Mesothelial cell of epicardium (in vitro differentiated cells): ENCODE results near the gene TNKS1BP1. TPM values are rescaled to one million over a fixed set of nuclear protein-coding genes. Genes with fewer than 3 reads are reported as not detected.
A peak's percentile ranks its signal among the peaks of the same experiment; 100 is the strongest.

Experiments
- DNase-seq, 2 experiments: peaks; one replicate each; pipeline ENCODE4 v3.0.0; 2021; ENCODE audit warnings: low spot score in 2 of 2; ENCODE audit not compliant: unreplicated experiment in 2 of 2
- H3K27ac Mint-ChIP-seq: 2 replicates; pipeline ENCODE4 v1.8.0; 2021; ENCODE audit warnings: mixed read lengths
- H3K27me3 Mint-ChIP-seq: 2 replicates; pipeline ENCODE4 v1.8.0; 2021; ENCODE audit warnings: low read depth, mixed read lengths
- H3K36me3 Mint-ChIP-seq: 2 replicates; pipeline ENCODE4 v1.8.0; 2021; ENCODE audit warnings: mixed read lengths
- H3K4me1 Mint-ChIP-seq: 2 replicates; pipeline ENCODE4 v1.8.0; 2021; ENCODE audit warnings: mixed read lengths
- H3K4me3 Mint-ChIP-seq: 2 replicates; pipeline ENCODE4 v1.8.0; 2021; ENCODE audit warnings: mild to moderate bottlenecking, moderate library complexity, mixed read lengths
- H3K9me3 Mint-ChIP-seq: 2 replicates; pipeline ENCODE4 v1.8.0; 2021; ENCODE audit warnings: mixed read lengths
- CTCF ChIP-seq: fragments of 200-600 bp; sonication (generic); IDR thresholded peaks from one replicate; pipeline ENCODE4 v1.5.0; 2021; ENCODE audit warnings: antibody characterized with exemption; ENCODE audit not compliant: unreplicated experiment
- total RNA-seq: library from RNA; stranded (reverse); gene quantifications from 3 replicates; pipeline ENCODE4 v1.2.1, GENCODE V29; 2021

Gene TNKS1BP1
- total RNA-seq, 1 donor from 2014 or later = 216 TPM

DNA sequence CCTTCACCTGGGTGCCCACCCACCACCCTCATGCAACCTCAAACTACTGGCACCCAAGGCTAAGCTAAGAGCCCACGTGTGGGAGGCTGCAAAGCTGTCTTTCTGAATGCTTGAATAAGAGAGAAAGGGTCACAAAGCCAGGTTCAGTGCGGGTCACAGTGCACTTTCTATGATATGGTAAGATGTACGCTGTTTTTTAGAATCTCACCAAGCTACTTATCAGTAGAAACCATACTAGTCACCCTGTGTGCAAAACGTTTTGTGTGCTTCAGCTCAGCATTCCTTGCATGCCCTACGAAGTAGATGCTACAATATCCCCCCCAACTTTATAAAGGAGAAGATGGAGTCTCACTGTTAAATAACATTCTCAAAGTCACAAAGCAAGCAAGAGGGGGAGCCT, 28.3 kb upstream of the TNKS1BP1 start:
- Mint-ChIP-seq H3K9me3 (no peaks in the 10 kb centered on the region), H3K36me3 (no peaks in the 10 kb centered on the region), H3K4me1 (peaks cover 4% of the 10 kb centered on the region), H3K27ac (no peak overlapping the region), H3K4me3 (no peak overlapping the region), H3K27me3 (peaks cover 3% of the 10 kb centered on the region)
- DNase-seq = no peak
- TF ChIP-seq CTCF = no peak

GRCh38 chr11:57349491-57350274, 24.9 kb upstream of the TNKS1BP1 start:
- Mint-ChIP-seq H3K27me3 (peaks cover 3% of the 10 kb centered on the region), H3K4me1 (peaks cover 8% of the 10 kb centered on the region), H3K9me3 (no peaks in the 10 kb centered on the region), H3K36me3 (no peaks in the 10 kb centered on the region), H3K4me3 (no peak overlapping the region), H3K27ac (no peak overlapping the region)
- peak; percentile 58 to 86 for DNase-seq
- peak; percentile 97 for TF ChIP-seq CTCF

DNA sequence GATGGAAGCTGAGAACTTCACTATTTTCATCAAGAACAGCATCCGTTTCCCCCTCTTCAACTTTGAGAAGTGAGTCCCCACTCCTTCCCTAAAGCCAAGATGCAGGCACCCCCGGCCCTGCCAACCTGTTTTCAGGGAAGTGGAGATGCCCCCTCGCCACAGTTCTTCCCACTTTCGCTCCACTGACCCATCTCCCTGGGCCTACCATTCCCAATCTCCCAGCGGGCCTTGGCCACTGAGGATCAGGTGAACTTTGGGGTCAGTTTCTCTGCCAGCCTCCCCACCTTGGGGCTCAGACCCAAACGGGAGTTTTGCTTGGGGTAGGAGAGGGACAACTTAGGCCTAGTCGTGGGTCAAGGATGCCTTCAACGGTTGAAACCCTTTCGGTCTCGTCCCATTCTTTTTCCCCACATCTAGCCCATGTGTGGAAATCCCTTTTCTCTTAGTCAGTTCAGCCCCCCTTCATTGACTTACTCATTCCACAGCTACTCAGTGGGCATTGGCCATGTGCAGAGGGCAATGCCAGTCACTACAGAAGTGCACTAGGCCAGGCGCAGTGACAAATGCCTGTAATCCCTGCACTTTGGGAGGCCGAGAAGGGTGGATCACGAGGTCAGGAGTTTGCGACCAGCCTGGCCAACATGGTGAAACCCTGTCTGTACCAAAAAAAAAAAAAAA, 24.0 kb upstream of the TNKS1BP1 start:
- no peak for TF ChIP-seq CTCF
- Mint-ChIP-seq H3K4me1 (peaks cover 12% of the 10 kb centered on the region), H3K27ac (no peak overlapping the region), H3K27me3 (peaks cover 3% of the 10 kb centered on the region), H3K9me3 (no peaks in the 10 kb centered on the region), H3K4me3 (no peak overlapping the region), H3K36me3 (no peaks in the 10 kb centered on the region)
- no peak for DNase-seq

DNA sequence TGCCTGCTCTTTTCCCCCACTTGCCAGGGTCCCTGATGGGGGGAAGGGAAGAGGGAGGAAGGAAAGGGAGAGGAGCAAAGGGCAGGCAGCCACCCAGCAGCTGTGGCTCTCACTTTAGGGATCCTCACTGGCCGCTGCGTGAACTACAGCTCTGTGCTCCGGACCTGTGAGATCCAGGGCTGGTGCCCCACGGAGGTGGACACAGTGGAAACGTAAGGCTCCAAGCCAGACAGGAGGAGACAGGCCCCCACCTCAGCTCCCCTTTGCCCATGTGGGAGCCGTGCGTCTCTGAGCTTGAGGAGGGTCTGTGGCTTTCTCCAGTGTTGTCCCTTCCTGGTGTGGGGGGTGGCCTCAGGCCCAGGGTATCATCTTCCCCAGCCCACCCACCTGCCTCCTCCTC, 23.3 kb upstream of the TNKS1BP1 start:
- Mint-ChIP-seq H3K9me3 (no peaks in the 10 kb centered on the region), H3K27ac (no peak overlapping the region), H3K4me3 (no peak overlapping the region), H3K36me3 (no peaks in the 10 kb centered on the region), H3K27me3 (peaks cover 3% of the 10 kb centered on the region), H3K4me1 (peaks cover 17% of the 10 kb centered on the region)
- TF ChIP-seq CTCF = no peak
- DNase-seq = no peak

- no peak for TF ChIP-seq CTCF
- Mint-ChIP-seq H3K9me3 (no peaks in the 10 kb centered on the region), H3K4me3 (no peak overlapping the region)
Observed at GRCh38 chr11:57347336-57347735, 22.6 kb upstream of the TNKS1BP1 start.

More at GRCh38 chr11:57347336-57347735, 22.6 kb upstream of the TNKS1BP1 start:
- Mint-ChIP-seq H3K36me3 (no peaks in the 10 kb centered on the region), H3K4me1 (peaks cover 21% of the 10 kb centered on the region), H3K27me3 (peaks cover 3% of the 10 kb centered on the region), H3K27ac (no peak overlapping the region)
- DNase-seq = no peak
